ENCODE measurements around the gene TEKT5.
"Not testable (repeated sequence)": the region's sequence is repeated elsewhere in the genome, so short reads cannot be mapped to it uniquely, and the experiment has no call there.

TEKT5 gene

GRCh38 chr16:10688291-10688690 lies 6.4 kb downstream of the TEKT5 start:
- no peak for FAIRE-seq

GRCh38 chr16:10685709-10686108 lies 9.0 kb downstream of the TEKT5 start:
- FAIRE-seq (no peak), DNase-seq (ENCODE audit: extremely low spot score, insufficient read length, low read depth) (no peak)

More at GRCh38 chr16:10688291-10688690, 6.4 kb downstream of the TEKT5 start:
- no peak for DNase-seq (ENCODE audit: extremely low spot score, insufficient read length, low read depth)

DNA sequence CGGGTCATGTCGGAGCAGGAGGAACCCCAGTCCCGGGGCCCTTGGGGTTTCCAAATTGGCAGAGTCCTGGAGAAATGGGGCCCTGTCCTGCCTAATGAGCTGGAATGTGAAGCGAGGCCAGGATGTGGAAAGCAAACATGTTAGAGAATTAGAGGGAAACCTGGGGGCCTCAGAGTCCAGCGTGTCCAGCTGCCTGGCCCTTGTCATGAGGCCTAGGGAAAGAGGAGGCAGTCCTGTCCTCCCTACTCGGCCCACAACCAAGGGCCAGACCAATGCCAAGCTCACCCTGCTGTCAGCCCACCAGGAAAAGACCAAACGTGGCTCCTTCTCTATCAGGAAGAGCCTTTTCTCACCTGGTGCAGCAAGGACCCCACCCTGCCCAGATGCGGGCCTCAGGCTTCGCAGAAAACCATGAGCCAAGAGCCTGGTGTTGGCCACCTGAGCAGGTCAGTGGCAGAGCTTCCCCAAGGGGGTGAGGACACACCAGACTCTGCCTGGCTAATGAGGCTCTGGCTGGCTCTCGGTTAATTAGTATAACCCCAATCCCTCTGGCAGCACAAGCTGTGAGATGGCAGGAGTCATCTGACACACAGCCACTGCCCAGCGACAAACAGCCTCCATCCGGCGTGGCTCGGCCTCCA lies 10.1 kb downstream of the TEKT5 start:
- DNase-seq (ENCODE audit: extremely low spot score, insufficient read length, low read depth) (no peak), FAIRE-seq (no peak)

GRCh38 chr16:10683170-10683569 lies 11.6 kb downstream of the TEKT5 start:
- DNase-seq (ENCODE audit: extremely low spot score, insufficient read length, low read depth) = no peak
- FAIRE-seq = no peak

DNA sequence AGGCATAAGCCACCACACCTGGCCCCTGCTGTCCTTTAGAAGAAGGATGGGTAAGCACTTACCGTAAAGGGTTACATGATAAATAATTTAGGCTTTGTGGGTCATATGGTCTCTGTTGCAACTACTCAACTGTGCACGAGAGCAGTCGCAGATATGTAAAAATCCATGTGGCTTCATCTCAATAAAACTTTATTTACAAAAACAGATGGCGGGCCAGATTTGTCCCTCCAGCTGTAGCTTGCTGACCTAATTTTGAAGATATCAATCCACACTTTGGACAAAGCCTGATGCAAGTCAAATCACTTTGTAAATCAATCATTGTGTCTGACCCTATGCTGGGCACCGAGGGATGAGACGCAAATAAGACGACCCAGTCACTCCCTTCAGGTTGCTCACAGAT lies 12.1 kb downstream of the TEKT5 start:
- FAIRE-seq (no peak), DNase-seq (ENCODE audit: extremely low spot score, insufficient read length, low read depth) (no peak)

DNA sequence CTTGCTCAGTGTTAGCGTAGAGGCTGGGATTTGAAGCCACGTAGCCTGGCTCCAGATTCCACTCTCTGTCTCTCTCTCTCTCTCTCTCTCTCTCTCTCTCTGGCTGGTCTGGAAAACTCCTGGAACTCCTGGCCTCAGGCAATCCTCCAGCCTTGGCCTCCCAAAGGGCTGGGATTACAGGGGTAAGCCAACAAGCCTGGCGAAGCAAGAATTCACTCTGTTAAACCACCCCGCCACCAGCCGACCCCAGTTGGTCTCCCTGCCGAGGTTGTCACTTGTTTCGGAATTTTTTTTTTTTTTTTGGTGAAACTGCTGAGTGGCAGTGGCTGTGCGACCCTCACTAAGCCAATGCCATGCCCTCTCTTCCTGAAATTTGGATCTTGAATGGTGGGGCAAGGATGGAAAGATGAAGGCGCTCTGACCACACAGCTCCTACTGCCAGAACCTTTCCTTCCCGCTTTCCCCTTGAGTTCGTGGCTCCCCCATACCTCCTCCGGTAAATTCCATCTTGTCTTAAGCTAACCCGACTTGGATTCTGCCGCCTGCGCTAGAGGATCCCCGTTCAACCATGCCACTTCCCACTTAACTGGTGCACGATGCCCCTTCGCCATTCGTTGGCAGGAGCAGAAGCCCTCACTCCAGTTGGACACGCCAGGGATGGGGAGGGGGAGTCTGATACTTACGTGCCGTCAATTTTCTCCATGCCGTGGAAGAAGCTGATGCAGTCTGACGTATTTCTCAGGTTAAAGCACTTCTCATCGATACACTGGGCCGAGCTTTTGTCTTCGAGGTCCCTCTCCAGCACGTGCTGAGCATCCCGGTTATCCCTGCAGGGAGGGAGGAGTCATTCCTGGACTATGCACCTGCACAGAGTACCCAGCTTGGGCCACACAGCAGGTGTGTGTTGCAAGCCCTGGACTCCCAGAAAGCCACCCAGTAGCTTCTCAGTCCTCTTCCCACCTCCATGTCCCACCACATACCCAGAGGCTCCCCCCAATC lies 13.1 kb downstream of the TEKT5 start:
- FAIRE-seq (no peak), DNase-seq (ENCODE audit: extremely low spot score, insufficient read length, low read depth) (no peak)

DNA sequence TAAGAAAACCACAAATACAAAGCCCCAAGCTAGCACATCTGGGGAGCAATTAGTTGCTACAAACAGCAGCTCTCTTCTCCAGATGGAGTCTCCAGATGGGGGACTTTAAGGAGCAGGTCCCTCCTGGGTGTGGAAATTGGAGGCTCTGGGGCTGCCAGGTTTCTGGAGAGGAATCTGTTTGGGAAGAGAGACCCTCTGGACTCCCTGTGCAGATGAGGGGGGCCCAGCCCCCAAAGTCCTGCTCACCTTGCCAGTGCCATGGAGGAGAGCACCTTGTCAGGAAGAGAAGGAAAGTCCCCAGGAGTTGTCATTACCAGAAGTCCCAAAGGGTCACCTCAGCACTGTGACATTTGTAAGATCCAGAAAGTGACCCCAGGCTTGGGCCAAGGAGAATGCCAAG lies 14.8 kb downstream of the TEKT5 start:
- no peak for FAIRE-seq

DNA sequence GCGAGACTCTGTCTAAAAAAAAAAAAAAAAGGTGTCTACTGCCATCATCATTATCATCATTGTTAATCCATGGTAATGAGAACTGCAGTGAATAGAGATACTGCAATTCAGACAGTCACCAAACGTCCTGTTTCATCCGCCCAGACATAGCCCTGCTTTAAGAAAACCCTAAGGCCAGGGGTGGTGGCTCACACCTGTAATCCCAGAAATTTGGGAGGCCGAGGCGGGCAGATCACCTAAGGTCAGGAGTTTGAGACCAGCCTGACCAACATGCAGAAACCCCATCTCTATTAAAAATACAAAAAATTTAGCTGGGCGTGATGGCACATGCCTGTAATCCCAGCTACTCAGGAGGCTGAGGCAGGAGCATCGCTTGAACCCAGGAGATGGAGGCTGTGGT lies 15.3 kb downstream of the TEKT5 start:
- DNase-seq (ENCODE audit: extremely low spot score, insufficient read length, low read depth); FAIRE-seq: not testable (repeated sequence)

More for the DNA sequence above, 14.8 kb downstream of the TEKT5 start:
- no peak for DNase-seq (ENCODE audit: extremely low spot score, insufficient read length, low read depth)

DNA sequence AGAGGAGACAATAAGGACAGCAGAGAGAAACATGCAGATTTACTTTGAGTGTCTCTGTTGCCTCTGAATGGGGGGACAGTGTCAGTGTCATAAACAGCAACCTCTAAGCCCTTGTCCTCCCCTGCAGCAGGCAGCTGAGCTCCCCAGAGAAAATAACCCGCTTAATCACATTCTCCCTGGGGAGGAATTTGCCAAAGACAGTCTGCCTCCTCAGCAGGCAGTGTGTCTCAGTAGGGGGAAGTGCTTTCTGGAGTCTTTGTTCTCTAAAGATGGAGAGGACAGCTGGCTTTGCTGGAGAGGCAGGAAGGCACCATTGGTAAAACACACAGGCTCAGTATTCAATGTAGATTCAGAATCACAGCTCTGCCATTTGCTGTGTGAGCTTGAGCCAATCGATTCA lies 16.1 kb downstream of the TEKT5 start:
- FAIRE-seq (no peak), DNase-seq (ENCODE audit: extremely low spot score, insufficient read length, low read depth) (no peak)

DNA sequence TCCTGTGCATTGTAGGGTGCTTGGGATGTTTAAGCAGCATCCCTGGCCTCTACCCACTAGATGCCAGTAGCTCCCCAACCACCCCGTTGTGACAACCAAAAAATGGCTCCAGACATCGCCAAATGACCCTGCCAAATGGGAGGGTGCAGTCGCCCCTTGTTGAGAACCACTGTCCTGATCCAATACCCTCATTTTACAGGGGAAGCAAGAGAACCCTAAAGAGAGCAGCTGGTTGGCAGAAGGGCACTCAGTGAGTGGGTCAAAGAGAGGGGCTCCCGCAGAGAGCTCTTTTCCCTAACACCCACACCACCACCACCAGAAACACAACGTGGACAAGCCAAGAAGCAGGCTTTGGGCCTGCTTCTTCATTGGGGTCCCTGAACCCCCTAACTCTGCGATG lies 18.4 kb downstream of the TEKT5 start:
- no peak for DNase-seq (ENCODE audit: extremely low spot score, insufficient read length, low read depth)
- no peak for FAIRE-seq

DNA sequence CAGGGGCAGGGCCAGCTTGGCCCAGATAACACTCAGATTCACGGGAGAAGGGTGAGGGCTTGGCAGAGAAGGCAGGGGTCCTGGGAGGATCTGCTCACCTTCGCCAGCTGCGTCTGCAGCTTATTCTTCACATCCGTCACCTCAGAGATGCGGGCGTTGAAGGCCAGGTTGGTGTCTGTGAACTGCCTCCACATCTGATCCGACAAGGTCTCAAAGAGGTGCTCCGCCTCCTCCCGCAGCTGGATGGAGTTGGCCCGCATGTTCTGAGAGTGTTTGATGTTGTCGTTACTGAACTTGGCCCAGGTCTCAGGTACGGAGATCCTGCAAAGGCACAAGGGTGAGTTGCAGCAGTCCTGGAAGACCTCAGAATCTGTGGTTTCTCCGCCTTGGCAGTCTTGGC lies 18.9 kb downstream of the TEKT5 start:
- DNase-seq (ENCODE audit: extremely low spot score, insufficient read length, low read depth) (no peak), FAIRE-seq (no peak)

GRCh38 chr16:10675216-10675615 lies 19.5 kb downstream of the TEKT5 start:
- FAIRE-seq = no peak
- no peak for DNase-seq (ENCODE audit: extremely low spot score, insufficient read length, low read depth)

- no peak for FAIRE-seq
- DNase-seq (ENCODE audit: extremely low spot score, insufficient read length, low read depth) = no peak
Measured at GRCh38 chr16:10671729-10672128, 23.0 kb downstream of the TEKT5 start.

DNA sequence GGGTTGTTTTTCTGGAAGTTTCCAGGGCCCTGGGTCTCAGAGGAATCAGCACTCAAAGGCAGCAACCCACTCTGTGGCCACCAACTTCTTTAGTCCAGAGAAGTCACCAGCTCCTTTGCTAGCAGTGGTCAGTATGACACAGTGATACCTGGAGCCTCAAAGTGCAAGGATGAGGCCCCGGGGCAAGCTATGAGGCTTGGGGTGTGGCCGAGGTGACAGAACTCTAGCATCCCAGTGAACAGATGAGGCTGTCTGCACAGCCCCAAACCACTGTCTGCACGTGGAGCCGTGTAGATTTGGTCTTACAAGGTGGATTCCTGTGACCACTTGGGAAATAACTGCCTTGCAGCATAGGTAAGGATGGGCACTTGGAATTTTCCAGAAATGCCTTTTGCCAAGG lies 24.9 kb downstream of the TEKT5 start:
- no peak for FAIRE-seq
- no peak for DNase-seq (ENCODE audit: extremely low spot score, insufficient read length, low read depth)

DNA sequence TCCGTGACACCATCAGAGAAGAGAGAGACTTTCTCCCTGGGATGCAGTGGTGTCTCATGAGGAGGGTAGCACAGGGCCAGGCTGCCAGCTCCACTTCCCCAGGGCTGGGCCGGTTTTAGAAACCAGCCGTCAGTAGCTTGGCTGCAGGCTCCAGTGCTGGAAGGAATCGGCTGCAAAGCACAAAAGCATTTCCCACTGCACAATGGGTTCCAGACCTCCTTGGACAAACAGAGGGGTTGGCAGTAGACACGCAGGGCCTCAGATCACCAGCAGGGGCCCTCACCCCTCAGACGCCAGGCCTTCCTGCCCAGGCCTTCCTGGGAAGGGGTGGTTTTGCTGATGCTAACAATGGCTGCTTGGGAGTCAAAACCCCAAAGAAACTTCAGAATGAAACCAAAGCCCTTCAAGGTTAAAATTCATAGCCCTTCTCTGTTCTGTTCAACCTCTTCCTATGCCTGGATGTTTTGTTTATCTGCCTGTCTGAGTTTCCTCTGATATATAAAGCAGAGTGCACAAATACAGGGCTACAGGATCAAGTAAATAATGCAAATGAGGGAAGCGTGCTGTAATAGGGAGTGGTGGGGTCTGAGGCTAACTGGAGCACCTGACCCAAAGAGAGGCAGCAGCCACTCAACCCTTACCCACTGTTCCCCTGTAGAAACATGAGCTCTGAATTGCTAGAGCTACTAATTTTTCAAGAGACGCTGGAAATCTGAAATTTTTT lies 26.2 kb downstream of the TEKT5 start:
- FAIRE-seq (no peak), DNase-seq (ENCODE audit: extremely low spot score, insufficient read length, low read depth) (no peak)

DNA sequence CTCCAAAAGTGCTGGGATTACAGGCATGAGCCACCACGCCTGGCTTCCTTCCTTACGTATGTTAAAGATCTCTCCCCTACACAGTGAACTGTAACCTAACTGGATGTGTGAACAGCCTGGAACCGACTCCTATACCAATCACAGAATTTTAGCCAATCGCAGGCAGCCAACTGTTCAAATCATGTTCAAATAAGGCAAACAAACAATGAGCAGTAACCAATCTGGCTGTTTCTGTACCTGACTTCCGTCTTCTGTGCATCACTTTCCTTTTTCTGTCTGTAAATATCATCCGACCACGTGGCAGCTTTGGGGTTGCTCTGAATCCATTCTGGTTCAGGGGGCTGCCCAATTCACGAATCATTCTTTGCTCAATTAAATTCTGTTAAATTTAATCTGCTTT lies 27.5 kb downstream of the TEKT5 start:
- FAIRE-seq (no peak), DNase-seq (ENCODE audit: extremely low spot score, insufficient read length, low read depth) (no peak)

DNA sequence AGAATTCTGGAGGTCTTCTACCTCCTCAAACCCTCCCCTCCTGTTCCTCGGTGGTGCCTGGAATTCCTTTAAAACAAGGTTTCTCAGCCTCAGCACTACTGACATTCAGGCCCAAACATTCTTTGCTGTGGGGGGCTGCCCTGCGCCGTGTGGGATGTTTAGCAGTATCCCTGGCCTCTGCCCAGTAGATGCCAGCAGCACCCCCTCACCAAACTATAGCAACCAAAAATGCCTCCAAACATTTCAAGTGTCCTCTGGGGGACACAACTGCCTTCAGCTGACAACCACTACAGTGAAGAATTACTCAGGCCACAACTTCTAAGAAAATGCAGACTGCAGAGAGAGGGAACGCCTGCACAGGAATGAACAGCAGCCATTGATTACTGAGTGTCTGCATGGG lies 28.4 kb downstream of the TEKT5 start:
- FAIRE-seq (no peak), DNase-seq (ENCODE audit: extremely low spot score, insufficient read length, low read depth) (no peak)

- FAIRE-seq (no peak), DNase-seq (ENCODE audit: extremely low spot score, insufficient read length, low read depth) (no peak)
Measured at GRCh38 chr16:10665166-10665565, 29.6 kb downstream of the TEKT5 start.

GRCh38 chr16:10664720-10665126 lies 30.0 kb downstream of the TEKT5 start:
- no peak for FAIRE-seq
- no peak for DNase-seq (ENCODE audit: extremely low spot score, insufficient read length, low read depth)

- FAIRE-seq = no peak
- DNase-seq (ENCODE audit: extremely low spot score, insufficient read length, low read depth) = no peak
Measured at GRCh38 chr16:10663744-10664143, 31.0 kb downstream of the TEKT5 start.

DNA sequence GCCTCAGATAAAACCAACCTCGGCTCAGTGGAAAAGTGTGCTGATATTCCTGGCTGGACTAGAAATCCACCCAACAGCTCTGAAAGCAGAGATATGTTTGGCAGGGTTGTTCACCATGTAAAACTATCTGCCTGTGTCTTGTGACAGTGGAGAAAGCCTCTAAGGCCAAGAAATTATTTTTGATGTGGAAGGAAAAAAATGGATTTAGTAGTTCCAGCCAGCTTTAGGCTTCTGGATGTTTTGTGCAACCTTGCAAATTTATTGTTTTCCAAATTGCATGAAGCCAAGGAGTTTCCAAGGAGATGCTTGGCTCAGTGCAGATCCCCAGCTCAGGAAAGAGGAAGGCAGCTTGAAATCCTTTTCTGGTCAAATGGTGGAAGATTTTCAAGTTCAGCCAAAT lies 31.6 kb downstream of the TEKT5 start:
- no peak for DNase-seq (ENCODE audit: extremely low spot score, insufficient read length, low read depth)
- FAIRE-seq = no peak

Measured in GM18507 (cell line).